ENCODE results near the gene RGS11. TPM values are rescaled to one million over a fixed set of nuclear protein-coding genes. Genes with fewer than 3 reads are reported as not detected.

RGS11 gene
- total and polyA plus RNA-seq, 9 of the 15 experiments (the other 6 are each of a cell fraction or from before 2014, with no cell fraction given), result not detected

- TF ChIP-seq SNRNP70 (optimal IDR thresholded peaks at IDR 0.05; ENCODE audit: low read depth, low read length) (no peak), YBX1 (IDR thresholded peaks at IDR 0.05) (no peak), NFRKB (IDR thresholded peaks at IDR 0.05; ENCODE audit: low read depth) (peak; percentile 46; the same call in 1 of the 2 replicates), ZNF764 (CRISPR knock-in tag; IDR thresholded peaks at IDR 0.05; ENCODE audit: low read depth) (no peak), MCM2 (IDR thresholded peaks at IDR 0.05; ENCODE audit: low read depth) (no peak), HNRNPLL (IDR thresholded peaks at IDR 0.05; ENCODE audit: low read depth, low read length, poor library complexity, severe bottlenecking) (no peak), MYBL2 (IDR thresholded peaks at IDR 0.05; ENCODE audit: low read depth) (no peak), MYBL2 (CRISPR knock-in tag; IDR thresholded peaks at IDR 0.05; ENCODE audit: borderline replicate concordance) (no peak), NFATC3 (IDR thresholded peaks at IDR 0.05) (no peak), NUFIP1 (IDR thresholded peaks at IDR 0.05; ENCODE audit: partially characterized antibody) (peak; percentile 62), LCOR (CRISPR knock-in tag; IDR thresholded peaks at IDR 0.05) (no peak), ZNF175 (CRISPR knock-in tag; IDR thresholded peaks at IDR 0.05; ENCODE audit: low read depth) (no peak), ZBTB9 (CRISPR knock-in tag; IDR thresholded peaks at IDR 0.05) (no peak), MTA3 (IDR thresholded peaks at IDR 0.05; ENCODE audit: borderline replicate concordance) (0 out of 2 replicates have a peak, but pooled peaks have one; percentile 63), DPF2 (IDR thresholded peaks at IDR 0.05) (peak; percentile 78), ID3 (CRISPR knock-in tag; IDR thresholded peaks at IDR 0.05) (no peak), ID3 (tag; IDR thresholded peaks at IDR 0.05) (peak; percentile 44; the same call in 1 of the 2 replicates), STAT5A (IDR thresholded peaks at IDR 0.05; ENCODE audit: borderline replicate concordance, low read length) (no peak), STAT5B (CRISPR knock-in tag; IDR thresholded peaks at IDR 0.05) (no peak), MYC (IDR thresholded peaks at IDR 0.05; ENCODE audit: low read depth, low read length) (0 out of 2 replicates have a peak, but pooled peaks have one; percentile 23), MYC (CRISPR knock-in tag; IDR thresholded peaks at IDR 0.05; ENCODE audit: borderline replicate concordance, low read depth) (no peak), HMGXB4 (CRISPR knock-in tag; IDR thresholded peaks at IDR 0.05) (no peak), RCOR1 (IDR thresholded peaks at IDR 0.05; ENCODE audit: borderline replicate concordance in 1 of 2, low read depth in 2 of 2, low read length in 2 of 2) (peak in 1 of 2 experiments; percentile 19; a peak in 1 of 4 replicates), CREB5 (CRISPR knock-in tag; IDR thresholded peaks at IDR 0.05) (no peak), ZNF436 (CRISPR knock-in tag; IDR thresholded peaks at IDR 0.05) (no peak)
Measured at GRCh38 chr16:252366-253337, 23.1 kb downstream of the RGS11 start (continued).
